ENCODE measurements around the gene TBC1D10B.
A peak's percentile ranks its signal among the peaks of the same experiment; 100 is the strongest.

TBC1D10B gene

GRCh38 chr16:30395992-30396585, 25.8 kb upstream of the TBC1D10B start:
- peak overlapping the region; percentile 67 for H3K4me3 ChIP-seq (ENCODE audit: low read length)
- no peak for DNase-seq (ENCODE audit: low read depth)
- no peak for TF ChIP-seq CTCF (IDR thresholded peaks at IDR 0.05; ENCODE audit: insufficient read depth, low read depth, low read length, missing control alignments)

DNA sequence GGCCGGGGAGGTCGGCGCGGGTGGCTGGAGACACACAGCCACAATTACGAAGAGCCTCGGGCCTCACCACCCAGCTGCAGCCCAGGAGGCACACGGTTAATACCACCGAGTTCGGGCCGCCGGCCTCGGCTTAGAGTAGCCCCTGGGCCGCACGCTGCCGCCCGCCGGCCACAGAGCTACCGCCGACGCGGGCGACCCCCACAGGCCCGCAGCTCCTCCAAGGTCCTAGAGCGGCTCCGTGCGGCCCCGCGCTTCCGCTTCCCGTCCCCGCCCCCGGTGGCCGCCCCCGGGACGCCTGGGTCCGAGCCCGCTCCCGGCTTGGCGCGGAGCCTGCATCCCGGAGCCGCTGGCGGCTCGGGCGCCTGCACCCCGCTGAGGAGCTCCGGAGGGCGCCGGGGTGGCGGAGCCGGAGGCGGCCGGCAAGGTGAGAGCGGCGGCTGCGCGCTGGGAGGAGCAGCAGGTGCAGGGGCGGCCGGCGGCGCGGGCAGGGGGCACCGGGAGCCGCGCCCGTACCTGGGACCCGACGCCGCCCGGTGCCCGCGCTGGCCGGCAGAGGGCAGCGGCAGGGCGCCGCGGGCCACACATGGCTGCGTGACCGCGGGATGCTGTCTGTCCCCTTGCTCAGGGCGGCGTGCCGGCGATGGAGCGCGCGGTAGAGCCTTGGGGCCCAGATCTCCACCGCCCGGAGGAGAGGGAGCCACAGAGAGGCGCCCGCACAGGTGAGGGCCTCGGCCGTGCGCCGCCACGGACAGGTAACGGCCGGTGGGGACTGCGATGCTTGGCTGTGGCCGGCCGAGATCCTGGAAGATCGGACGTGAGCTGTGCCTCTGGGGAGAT, 25.1 kb upstream of the TBC1D10B start, which contains the start of gene ZNF48:
Gene ZNF48 (plus strand): TSS at position 266 of the 837 bp plus-strand sequence. CDS start 375 bp downstream, at position 641.
- H3K4me3 ChIP-seq (ENCODE audit: low read length), result peak within 1 kb of the TSS; percentile 67
- TF ChIP-seq CTCF (IDR thresholded peaks at IDR 0.05; ENCODE audit: insufficient read depth, low read depth, low read length, missing control alignments), result no peak
- DNase-seq (ENCODE audit: low read depth), result peak; percentile 70

DNA sequence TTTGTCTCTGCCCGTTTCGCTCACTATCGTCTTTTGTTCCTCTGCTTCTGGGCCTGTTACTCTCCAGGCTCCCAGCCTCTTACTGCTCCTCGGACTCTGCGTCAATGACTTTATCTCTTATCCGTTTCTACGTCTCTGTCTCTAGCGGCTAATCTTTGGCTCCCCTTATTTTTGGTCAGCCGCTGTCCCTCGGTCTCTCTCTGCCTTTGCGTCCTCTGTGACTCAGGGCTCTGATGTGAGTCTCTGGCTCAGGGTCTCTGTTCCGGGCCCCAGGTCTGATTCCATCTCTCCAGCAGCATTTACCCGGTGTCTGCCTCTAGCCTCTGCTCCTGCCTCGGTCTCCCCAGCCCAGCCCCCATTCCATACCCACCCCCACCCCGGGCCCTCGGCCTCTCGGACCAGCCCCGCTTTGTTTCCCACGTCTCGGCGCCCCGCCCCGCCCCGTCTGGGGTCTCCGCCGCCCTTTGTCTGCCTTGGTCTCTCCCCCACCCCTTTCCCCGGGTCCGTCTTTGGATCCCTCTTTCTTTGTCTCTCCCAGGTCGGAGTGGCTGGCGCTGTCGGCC, 24.4 kb upstream of the TBC1D10B start:
- no peak for TF ChIP-seq CTCF (IDR thresholded peaks at IDR 0.05; ENCODE audit: insufficient read depth, low read depth, low read length, missing control alignments)

GRCh38 chr16:30383521-30383920, 13.2 kb upstream of the TBC1D10B start:
- no peak for DNase-seq (ENCODE audit: low read depth)
- H3K4me3 ChIP-seq (ENCODE audit: low read length), result no peak overlapping the region
- no peak for TF ChIP-seq CTCF (IDR thresholded peaks at IDR 0.05; ENCODE audit: insufficient read depth, low read depth, low read length, missing control alignments)

More for the DNA sequence above, 24.4 kb upstream of the TBC1D10B start:
- H3K4me3 ChIP-seq (ENCODE audit: low read length), result peak overlapping the region; percentile 67
- no peak for DNase-seq (ENCODE audit: low read depth)

- no peak within 1 kb of the TSS for H3K4me3 ChIP-seq (ENCODE audit: low read length)
- no peak for TF ChIP-seq CTCF (IDR thresholded peaks at IDR 0.05; ENCODE audit: insufficient read depth, low read depth, low read length, missing control alignments)
- DNase-seq (ENCODE audit: low read depth), result no peak
Observed at GRCh38 chr16:30382111-30382881, 12.0 kb upstream of the TBC1D10B start, which contains the start of gene SEPTIN1. SEPTIN1 (minus strand) TSS chr16:30382561; CDS start chr16:30382542, 19 bp downstream.

DNA sequence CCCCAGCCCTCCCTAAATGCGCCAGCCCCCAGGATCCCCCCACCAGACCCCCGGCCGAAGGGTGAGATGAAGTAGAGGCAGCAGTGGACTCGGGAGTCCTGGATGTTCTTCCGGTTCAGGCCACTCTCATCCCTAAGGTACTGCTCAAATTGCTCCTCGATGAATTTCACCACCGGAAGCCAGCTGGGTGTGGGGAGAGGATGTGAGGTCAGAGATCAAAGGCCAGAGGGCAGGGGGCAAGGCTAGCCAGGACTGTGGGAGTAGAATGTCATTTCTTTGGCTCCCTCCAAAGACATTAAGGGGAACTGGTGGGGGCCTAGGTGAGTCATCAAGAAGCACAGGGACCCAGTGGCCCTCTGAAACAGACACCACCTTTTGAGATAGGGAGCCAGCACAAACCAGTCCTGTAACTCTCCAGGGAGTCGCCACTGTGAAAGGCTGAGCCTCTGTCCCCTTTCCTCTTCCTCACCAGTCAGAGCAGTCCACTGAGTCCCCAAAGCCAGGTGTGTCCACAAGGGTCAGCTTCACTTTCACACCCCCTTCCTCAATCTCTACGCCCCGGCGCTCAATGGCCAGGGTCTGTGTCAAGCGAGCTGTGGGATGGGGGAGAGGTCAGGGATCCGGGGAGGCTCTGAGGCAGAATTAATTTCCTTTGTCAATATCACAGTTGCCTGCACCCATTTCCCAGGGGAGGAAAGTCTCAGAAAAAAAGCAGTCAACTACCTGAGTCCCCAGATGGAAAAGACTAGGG, 11.2 kb upstream of the TBC1D10B start:
- no peak for DNase-seq (ENCODE audit: low read depth)
- TF ChIP-seq CTCF (IDR thresholded peaks at IDR 0.05; ENCODE audit: insufficient read depth, low read depth, low read length, missing control alignments), result no peak
- H3K4me3 ChIP-seq (ENCODE audit: low read length), result no peak overlapping the region

Measured in epithelial cell of esophagus (primary cell).